Vagina (tissue), 2 donors: ENCODE measurements around the gene LPIN1. TPM values are rescaled to one million over a fixed set of nuclear protein-coding genes. Genes with fewer than 3 reads are reported as not detected.

Experiments
- DNase-seq, 2 donors: peaks; one replicate each; pipeline ENCODE4 v3.0.0-alpha.2; 2017; ENCODE audit errors: extremely low spot score in 2 of 2
- H3K27ac ChIP-seq: fragments of 200-600 bp; sonication (generic); one replicate; pipeline ENCODE4 v1.5.1; 2019
- H3K27me3 ChIP-seq: fragments of 200-600 bp; sonication (generic); one replicate; pipeline ENCODE4 v1.5.1; 2019
- H3K36me3 ChIP-seq, 2 donors: fragments of 200-600 bp; sonication (generic); one replicate each; pipeline ENCODE4 v1.5.1; 2017 to 2019
- H3K4me1 ChIP-seq: fragments of 200-600 bp; sonication (generic); one replicate; pipeline ENCODE4 v1.5.1; 2019
- H3K4me3 ChIP-seq, 2 donors: fragments of 200-600 bp; sonication (generic); 1 replicate in 1 of 2; 2 replicates in 1 of 2; pipeline ENCODE4 v1.5.1; 2016 to 2019
- H3K9me3 ChIP-seq: fragments of 200-600 bp; sonication (generic); one replicate; pipeline ENCODE4 v1.5.1; 2019
- CTCF ChIP-seq, 3 experiments: fragments of 450-650 bp in 2 of 3; fragments of 200-600 bp in 1 of 3; sonication (generic) in 1 of 3; IDR thresholded peaks; one replicate each; pipeline ENCODE4 v1.5.1; 2017 to 2019; ENCODE audit warnings: antibody characterized with exemption in 3 of 3, mild to moderate bottlenecking in 2 of 3, moderate library complexity in 2 of 3
- POLR2A ChIP-seq, 2 donors: fragments of 450-650 bp; IDR thresholded peaks; one replicate each; pipeline ENCODE4 v1.6.1; 2017; ENCODE audit warnings: antibody characterized with exemption in 2 of 2, mild to moderate bottlenecking in 2 of 2, moderate library complexity in 2 of 2
- POLR2AphosphoS5 ChIP-seq, 2 donors: sonication (generic); formaldehyde crosslinking; IDR thresholded peaks; one replicate each; pipeline ENCODE4 v1.9.0; 2017; ENCODE audit warnings: antibody characterized with exemption in 2 of 2, mild to moderate bottlenecking in 2 of 2, low read depth in 1 of 2; ENCODE audit not compliant: insufficient read depth in 1 of 2
- intact Hi-C: fragments of 100-400 bp; cut with DNase I; formaldehyde crosslinking; loops from one replicate; pipeline ENCODE4 v1.15.1; 2023
- total RNA-seq: library from RNA; depleted of rRNA; stranded (reverse); fragments of >200 nt; gene quantifications from one replicate; pipeline ENCODE4 v1.2.3, GENCODE V29; 2016

The LPIN1 gene
- total RNA-seq: 67.5 TPM

- Histone ChIP-seq H3K4me1 (peaks cover 65% of the 10 kb centered on the region), H3K27me3 (no peaks in the 10 kb centered on the region), H3K4me3 (peak within 1 kb of the TSS; percentile 69 to 88), H3K27ac (peak within 1 kb of the TSS; percentile 79), H3K9me3 (no peaks in the 10 kb centered on the region), H3K36me3 (no peaks in the 10 kb centered on the region)
- TF ChIP-seq POLR2AphosphoS5 (IDR thresholded peaks at IDR 0.05; ENCODE audit: insufficient read depth in 1 of 2, low read depth in 1 of 2) (peak in 1 of 2 donors; percentile 38), POLR2A (IDR thresholded peaks at IDR 0.05) (peak in 1 of 2 donors; percentile 87), CTCF (IDR thresholded peaks at IDR 0.05) (no peak)
- intact Hi-C loops: no loop called here
- peak in 1 of 2 donors; percentile 92 for DNase-seq
Observed at GRCh38 chr2:11746376-11746806, at the start of gene LPIN1. Gene LPIN1, plus strand, starts transcription at chr2:11746632. Its CDS starts 18,910 bp downstream, at chr2:11765542.

GRCh38 chr2:11696736-11697102 is 49.7 kb upstream of the LPIN1 start:
- Histone ChIP-seq H3K27ac (peak overlapping the region; percentile 40), H3K9me3 (no peaks in the 10 kb centered on the region), H3K4me3 (no peak overlapping the region), H3K27me3 (no peaks in the 10 kb centered on the region), H3K4me1 (peaks cover 14% of the 10 kb centered on the region), H3K36me3 (no peaks in the 10 kb centered on the region)
- intact Hi-C loops: no loop called here
- DNase-seq: no peak
- TF ChIP-seq POLR2A (IDR thresholded peaks at IDR 0.05): no peak
- no peak for TF ChIP-seq POLR2AphosphoS5 (IDR thresholded peaks at IDR 0.05; ENCODE audit: insufficient read depth in 1 of 2, low read depth in 1 of 2)
- no peak for TF ChIP-seq CTCF (IDR thresholded peaks at IDR 0.05)

GRCh38 chr2:11697103-11697871 is 49.1 kb upstream of the LPIN1 start:
- Histone ChIP-seq H3K36me3 (no peaks in the 10 kb centered on the region), H3K4me3 (no peak overlapping the region), H3K27me3 (no peaks in the 10 kb centered on the region), H3K4me1 (peaks cover 14% of the 10 kb centered on the region), H3K9me3 (no peaks in the 10 kb centered on the region), H3K27ac (peak overlapping the region; percentile 40)
- DNase-seq: no peak
- TF ChIP-seq POLR2A (IDR thresholded peaks at IDR 0.05): no peak
- no peak for TF ChIP-seq CTCF (IDR thresholded peaks at IDR 0.05)
- no peak for TF ChIP-seq POLR2AphosphoS5 (IDR thresholded peaks at IDR 0.05; ENCODE audit: insufficient read depth in 1 of 2, low read depth in 1 of 2)
- intact Hi-C loops: no loop called here

- Histone ChIP-seq H3K4me1 (peaks cover 14% of the 10 kb centered on the region), H3K36me3 (no peaks in the 10 kb centered on the region), H3K27me3 (no peaks in the 10 kb centered on the region), H3K9me3 (no peaks in the 10 kb centered on the region), H3K4me3 (no peak overlapping the region), H3K27ac (peak overlapping the region; percentile 40)
- peak in 1 of 2 donors; percentile 96 for DNase-seq
- no peak for TF ChIP-seq POLR2A (IDR thresholded peaks at IDR 0.05)
- TF ChIP-seq POLR2AphosphoS5 (IDR thresholded peaks at IDR 0.05; ENCODE audit: insufficient read depth in 1 of 2, low read depth in 1 of 2): peak; percentile 15 to 79
- peak in 1 of 3 experiments; percentile 13 for TF ChIP-seq CTCF (IDR thresholded peaks at IDR 0.05)
- intact Hi-C loops: no loop called here
Observed at GRCh38 chr2:11698009-11698922, 48.2 kb upstream of the LPIN1 start.
